ENCODE data around the gene TCTN1. TPM values are rescaled to one million over a fixed set of nuclear protein-coding genes. Genes with fewer than 3 reads are reported as not detected.
A peak's percentile ranks its signal among the peaks of the same experiment; 100 is the strongest.
"Not testable (repeated sequence)": the region's sequence is repeated elsewhere in the genome, so short reads cannot be mapped to it uniquely, and the experiment has no call there.

TCTN1 gene
- total RNA-seq, 1 experiment from 2014 or later, result 15.7 TPM

DNA sequence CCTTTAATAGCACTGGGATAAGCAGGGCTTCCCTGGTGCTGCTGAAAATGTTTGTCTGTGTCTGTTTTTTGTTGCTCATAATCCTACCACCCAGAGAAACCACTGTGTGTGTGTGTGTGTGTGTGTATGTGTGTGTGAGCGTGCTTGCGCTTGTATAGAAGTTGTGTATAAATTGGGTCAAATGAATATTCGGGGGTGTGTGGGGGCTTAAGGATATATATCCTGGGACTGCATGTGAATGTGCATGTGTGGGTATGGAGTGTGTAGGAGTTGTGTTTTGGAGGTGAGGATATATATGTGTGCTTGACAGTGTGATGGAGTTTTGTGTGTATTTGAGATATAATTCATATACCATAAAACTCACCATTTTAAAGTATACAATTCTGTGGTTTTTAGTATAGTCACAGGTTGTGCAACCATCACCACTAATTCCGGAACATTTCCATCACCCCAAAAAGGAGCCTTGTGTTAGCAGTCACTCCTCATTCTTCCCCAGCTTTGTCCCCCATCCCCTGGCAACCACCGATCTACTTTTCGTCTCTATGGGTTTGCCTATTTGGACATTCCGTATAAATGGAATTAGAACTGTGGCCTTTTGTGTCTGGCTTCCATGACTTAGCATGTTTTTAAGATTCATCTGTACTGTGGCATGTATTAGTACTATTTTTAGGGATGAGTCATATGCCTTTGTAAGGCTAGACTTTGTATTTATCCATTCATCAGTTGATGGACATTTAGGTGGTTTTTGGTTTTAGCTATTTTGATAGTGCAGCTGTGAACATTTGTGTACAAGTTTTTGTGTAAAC is 25.6 kb downstream of the TCTN1 start:
- DNase-seq, result no peak
- Histone ChIP-seq H3K9me3 (replicated peaks) (no peaks in the 10 kb centered on the region), H3K36me3 (no peaks in the 10 kb centered on the region), H3K27ac (no peak overlapping the region), H3K4me3 (no peak overlapping the region), H3K27me3 (no peaks in the 10 kb centered on the region), H3K4me1 (peaks cover 14% of the 10 kb centered on the region; the same call in 1 of the 2 replicates)

DNA sequence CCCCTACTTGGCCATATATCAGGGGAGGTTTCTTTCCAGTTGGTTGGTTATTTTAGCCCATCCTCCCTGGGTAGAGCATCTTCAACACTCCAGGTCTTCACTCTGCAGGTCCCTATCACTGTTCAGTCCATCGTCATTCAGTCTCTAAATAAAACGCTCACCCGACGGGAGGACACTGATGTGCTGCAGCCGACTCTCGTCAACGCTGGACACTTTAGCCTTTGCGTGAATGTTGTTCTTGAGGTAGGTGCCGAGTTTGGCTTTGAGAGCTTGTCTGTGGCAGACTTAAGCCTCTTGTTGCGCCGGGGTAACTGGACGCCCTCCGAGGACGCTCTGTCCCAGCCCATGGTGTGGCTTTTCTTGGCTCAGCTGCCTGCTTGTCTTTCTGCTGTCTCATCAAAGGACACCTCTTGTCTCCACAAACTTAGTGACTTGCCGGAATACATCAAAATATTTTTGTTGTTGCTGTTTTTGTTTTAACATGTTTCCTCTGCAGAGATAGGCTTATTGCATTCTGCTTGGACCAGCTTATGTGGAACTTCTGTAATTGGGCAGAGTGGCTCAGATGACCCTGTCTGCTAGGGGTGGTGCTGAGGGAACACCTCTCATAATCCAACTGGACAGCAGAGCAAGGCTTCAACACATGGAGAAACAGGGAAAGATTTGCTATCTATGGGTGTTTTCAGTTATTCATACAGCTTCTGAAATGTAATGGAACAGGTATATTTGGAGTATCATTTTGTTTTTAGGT is 26.5 kb downstream of the TCTN1 start:
- Histone ChIP-seq H3K27me3 (no peaks in the 10 kb centered on the region), H3K27ac (no peak overlapping the region), H3K9me3 (replicated peaks) (no peaks in the 10 kb centered on the region), H3K4me3 (no peak overlapping the region), H3K4me1 (peaks cover 14% of the 10 kb centered on the region; the same call in 1 of the 2 replicates), H3K36me3 (no peaks in the 10 kb centered on the region)
- no peak for DNase-seq

- peak; percentile 48 to 51 for DNase-seq
These were observed 27.6 kb downstream of the TCTN1 start for GRCh38 chr12:110641521-110641920.

GRCh38 chr12:110647631-110648040 is 33.7 kb downstream of the TCTN1 start:
- no peak overlapping the region for H3K27ac ChIP-seq
- H3K36me3 ChIP-seq, result no peaks in the 10 kb centered on the region
- no peaks in the 10 kb centered on the region for H3K4me1 ChIP-seq
- no peaks in the 10 kb centered on the region for H3K9me3 ChIP-seq (replicated peaks)
- no peak for DNase-seq
- no peaks in the 10 kb centered on the region for H3K27me3 ChIP-seq
- no peak overlapping the region for H3K4me3 ChIP-seq

More at GRCh38 chr12:110641521-110641920, 27.6 kb downstream of the TCTN1 start:
- Histone ChIP-seq H3K27me3 (no peaks in the 10 kb centered on the region), H3K36me3 (no peaks in the 10 kb centered on the region), H3K4me1 (peaks cover 14% of the 10 kb centered on the region; the same call in 1 of the 2 replicates), H3K4me3 (no peak overlapping the region), H3K27ac (peak overlapping the region; percentile 7; the same call in 1 of the 2 replicates), H3K9me3 (replicated peaks) (no peaks in the 10 kb centered on the region)

GRCh38 chr12:110649341-110649847 is 35.5 kb downstream of the TCTN1 start:
- no peak for DNase-seq
- no peak overlapping the region for H3K4me3 ChIP-seq
- H3K4me1 ChIP-seq, result no peaks in the 10 kb centered on the region
- H3K27me3 ChIP-seq, result no peaks in the 10 kb centered on the region
- no peak overlapping the region for H3K27ac ChIP-seq
- no peaks in the 10 kb centered on the region for H3K36me3 ChIP-seq
- no peaks in the 10 kb centered on the region for H3K9me3 ChIP-seq (replicated peaks)

GRCh38 chr12:110654238-110654637 is 40.3 kb downstream of the TCTN1 start:
- not testable (repeated sequence) for H3K4me3 ChIP-seq; H3K9me3 ChIP-seq (replicated peaks); H3K27ac ChIP-seq; DNase-seq; H3K36me3 ChIP-seq; H3K27me3 ChIP-seq
- H3K4me1 ChIP-seq, result peaks cover 18% of the 10 kb centered on the region

DNA sequence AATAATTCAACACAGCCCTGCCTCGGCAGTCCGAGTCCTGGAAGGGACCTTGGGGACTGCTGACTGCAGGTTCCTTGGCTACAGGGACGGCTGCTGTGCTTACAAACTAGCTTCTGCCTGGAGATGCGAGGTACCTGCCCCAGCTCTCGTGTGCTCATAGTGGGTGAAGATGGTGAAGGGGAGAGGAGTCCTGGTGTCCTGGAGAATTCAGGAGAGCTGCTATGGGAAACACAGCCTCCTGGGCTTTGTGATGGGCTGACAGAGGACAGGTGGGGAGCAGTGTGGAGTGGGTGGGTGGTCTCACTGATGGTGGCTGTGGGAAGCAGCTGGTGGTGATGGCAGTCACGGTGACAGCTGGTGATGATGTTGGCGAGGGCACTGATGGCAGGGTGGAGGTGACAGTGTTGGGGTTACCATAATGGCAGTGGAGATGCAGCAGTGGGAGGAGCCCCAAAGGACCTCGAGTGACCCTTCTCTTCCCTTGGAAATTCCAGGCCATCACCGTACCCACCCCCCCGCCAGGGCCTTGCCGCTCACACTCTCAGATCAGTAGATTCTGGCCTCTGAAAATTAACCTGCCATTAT is 42.2 kb downstream of the TCTN1 start:
- peak; percentile 66 to 73 for DNase-seq
- Histone ChIP-seq H3K4me1 (peaks cover 18% of the 10 kb centered on the region), H3K27ac (peak overlapping the region; percentile 75), H3K9me3 (replicated peaks) (no peaks in the 10 kb centered on the region), H3K27me3 (no peaks in the 10 kb centered on the region), H3K36me3 (no peaks in the 10 kb centered on the region), H3K4me3 (no peak overlapping the region)

- H3K4me1 ChIP-seq, result peaks cover 18% of the 10 kb centered on the region
- H3K27ac ChIP-seq, result no peak overlapping the region
- no peaks in the 10 kb centered on the region for H3K36me3 ChIP-seq
- no peak overlapping the region for H3K4me3 ChIP-seq
- H3K27me3 ChIP-seq, result no peaks in the 10 kb centered on the region
- no peak for DNase-seq
- H3K9me3 ChIP-seq (replicated peaks), result no peaks in the 10 kb centered on the region
These were observed 43.8 kb downstream of the TCTN1 start for GRCh38 chr12:110657747-110658146.

GRCh38 chr12:110658242-110658641 is 44.3 kb downstream of the TCTN1 start:
- H3K27me3 ChIP-seq, result no peaks in the 10 kb centered on the region
- DNase-seq, result no peak
- H3K4me3 ChIP-seq, result no peak overlapping the region
- no peak overlapping the region for H3K27ac ChIP-seq
- H3K9me3 ChIP-seq (replicated peaks), result no peaks in the 10 kb centered on the region
- no peaks in the 10 kb centered on the region for H3K36me3 ChIP-seq
- H3K4me1 ChIP-seq, result peaks cover 18% of the 10 kb centered on the region

- H3K36me3 ChIP-seq, result no peaks in the 10 kb centered on the region
- H3K4me3 ChIP-seq, result no peak overlapping the region
- H3K4me1 ChIP-seq, result peaks cover 18% of the 10 kb centered on the region
- H3K9me3 ChIP-seq (replicated peaks), result no peaks in the 10 kb centered on the region
- peak in 1 of 2 experiments; percentile 29 for DNase-seq
- no peak overlapping the region for H3K27ac ChIP-seq
- no peaks in the 10 kb centered on the region for H3K27me3 ChIP-seq
These were observed 44.9 kb downstream of the TCTN1 start for GRCh38 chr12:110658878-110659277.

DNA sequence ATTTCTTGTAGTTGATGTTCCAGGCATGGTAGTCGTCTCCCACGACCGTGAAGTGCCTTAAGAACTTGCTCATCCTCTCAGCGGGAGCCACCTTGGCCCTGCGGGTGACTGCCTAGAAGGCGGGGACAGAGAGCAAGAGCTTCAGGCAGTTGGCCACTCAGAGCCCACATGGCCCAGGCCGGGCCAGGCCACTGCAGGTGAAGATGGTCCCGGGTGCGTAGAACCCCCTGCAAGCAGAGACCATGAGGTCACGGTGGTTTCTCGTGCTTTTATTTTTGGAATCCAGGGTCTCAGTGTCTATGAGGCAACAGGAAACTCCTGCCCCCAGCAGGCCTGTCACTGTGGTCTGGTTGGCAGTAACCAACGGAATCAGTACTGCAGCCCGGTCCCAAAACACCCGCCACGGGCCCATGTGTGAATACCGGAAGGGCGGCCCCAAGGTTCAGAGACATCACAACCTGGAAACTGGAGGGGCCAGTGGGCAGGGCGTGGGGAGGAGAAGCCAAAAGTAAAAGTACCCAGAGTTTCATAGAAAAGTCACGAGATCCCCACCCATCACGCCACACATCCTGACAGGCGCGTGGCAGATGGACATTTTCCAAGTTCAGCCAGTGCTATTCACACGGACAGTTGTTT is 47.5 kb downstream of the TCTN1 start:
- DNase-seq, result no peak
- no peaks in the 10 kb centered on the region for H3K27me3 ChIP-seq
- H3K36me3 ChIP-seq, result no peaks in the 10 kb centered on the region
- H3K27ac ChIP-seq, result no peak overlapping the region
- peaks cover 3% of the 10 kb centered on the region for H3K9me3 ChIP-seq (replicated peaks)
- H3K4me1 ChIP-seq, result peaks cover 7% of the 10 kb centered on the region
- H3K4me3 ChIP-seq, result no peak overlapping the region

DNA sequence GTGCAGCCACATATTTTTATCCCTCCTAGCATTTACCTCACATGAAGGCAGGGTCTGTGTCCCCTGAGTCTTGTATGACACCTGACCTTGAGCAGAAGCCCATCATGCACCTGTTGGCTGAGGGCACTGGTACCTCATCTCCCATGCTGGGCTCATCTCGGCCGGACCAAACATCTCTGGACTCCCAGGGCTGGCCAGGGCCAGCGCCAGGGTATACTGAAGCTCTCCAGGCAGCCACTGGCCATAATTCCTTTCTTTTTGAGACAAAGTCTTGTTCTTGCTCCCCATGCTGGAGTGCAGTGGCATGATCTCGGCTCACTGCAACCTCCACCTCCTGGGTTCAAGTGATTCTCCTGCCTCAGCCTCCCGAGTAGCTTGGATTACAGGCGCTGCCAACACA is 53.0 kb downstream of the TCTN1 start:
- no peak for DNase-seq
- Histone ChIP-seq H3K9me3 (replicated peaks) (peaks cover 3% of the 10 kb centered on the region), H3K27ac (no peak overlapping the region), H3K27me3 (no peaks in the 10 kb centered on the region), H3K4me1 (no peaks in the 10 kb centered on the region), H3K4me3 (no peak overlapping the region), H3K36me3 (no peaks in the 10 kb centered on the region)

DNA sequence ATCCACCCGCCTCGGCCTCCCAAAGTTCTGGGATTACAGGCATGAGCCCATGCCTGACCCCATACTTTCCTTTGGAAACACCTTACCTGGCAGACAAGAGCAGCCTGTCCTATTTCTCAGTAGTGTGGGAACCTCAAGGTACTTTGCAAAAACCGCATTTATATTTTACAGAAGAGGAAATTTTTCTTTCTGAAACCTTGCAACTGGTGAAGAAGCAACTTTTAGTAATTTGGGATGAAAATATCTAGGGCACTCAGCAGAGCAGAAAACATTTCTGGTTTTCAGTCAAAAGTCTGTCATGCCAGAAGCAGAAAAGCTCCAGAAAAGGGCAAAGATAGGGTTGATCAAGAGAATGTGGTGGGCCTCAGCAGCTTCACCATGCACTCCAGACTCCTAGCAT is 53.7 kb downstream of the TCTN1 start:
- Histone ChIP-seq H3K27ac (no peak overlapping the region), H3K27me3 (no peaks in the 10 kb centered on the region), H3K36me3 (no peaks in the 10 kb centered on the region), H3K4me3 (no peak overlapping the region), H3K9me3 (replicated peaks) (peaks cover 3% of the 10 kb centered on the region), H3K4me1 (no peaks in the 10 kb centered on the region)
- no peak for DNase-seq

GRCh38 chr12:110668480-110669192 is 54.7 kb downstream of the TCTN1 start:
- H3K9me3 ChIP-seq (replicated peaks), result peaks cover 3% of the 10 kb centered on the region
- no peaks in the 10 kb centered on the region for H3K27me3 ChIP-seq
- no peak for DNase-seq
- H3K36me3 ChIP-seq, result no peaks in the 10 kb centered on the region
- H3K27ac ChIP-seq, result no peak overlapping the region
- no peaks in the 10 kb centered on the region for H3K4me1 ChIP-seq
- no peak overlapping the region for H3K4me3 ChIP-seq

Measured in SJCRH30 (cell line).